Measurements from ENCODE around the gene CARNS1. TPM values are rescaled to one million over a fixed set of nuclear protein-coding genes. Genes with fewer than 3 reads are reported as not detected.
A peak's percentile ranks its signal among the peaks of the same experiment; 100 is the strongest.

Gene CARNS1
- total RNA-seq, 1 donor from 2014 or later, result 1.7 TPM

- no peak for TF ChIP-seq POLR2A (IDR thresholded peaks at IDR 0.05)
- no peak for TF ChIP-seq POLR2AphosphoS5 (IDR thresholded peaks at IDR 0.05; ENCODE audit: insufficient read depth in 1 of 2, low read depth in 1 of 2)
- TF ChIP-seq CTCF (IDR thresholded peaks at IDR 0.05), result no peak
- no peaks in the 10 kb centered on the region for H3K9me3 ChIP-seq
- H3K4me1 ChIP-seq, result peaks cover 52% of the 10 kb centered on the region
- intact Hi-C loops (cut with DNase I), result no loop called here
- no peak overlapping the region for H3K4me3 ChIP-seq
- DNase-seq (ENCODE audit: extremely low spot score in 2 of 2), result no peak
- H3K27ac ChIP-seq, result no peak overlapping the region
- peaks cover 0 to 29% of the 10 kb centered on the region in 2 donors for H3K36me3 ChIP-seq
- H3K27me3 ChIP-seq, result no peaks in the 10 kb centered on the region
Observed at GRCh38 chr11:67441098-67441563, 25.7 kb downstream of the CARNS1 start.

- Histone ChIP-seq H3K27ac (peak overlapping the region; percentile 94), H3K27me3 (no peaks in the 10 kb centered on the region), H3K4me3 (peak overlapping the region in 1 of 2 donors; percentile 87), H3K36me3 (peaks cover 0 to 28% of the 10 kb centered on the region in 2 donors), H3K9me3 (no peaks in the 10 kb centered on the region), H3K4me1 (peaks cover 44% of the 10 kb centered on the region)
- intact Hi-C loops (cut with DNase I), result no loop called here
- TF ChIP-seq POLR2A (IDR thresholded peaks at IDR 0.05), result no peak
- peak in 1 of 2 donors; percentile 8 for TF ChIP-seq POLR2AphosphoS5 (IDR thresholded peaks at IDR 0.05; ENCODE audit: insufficient read depth in 1 of 2, low read depth in 1 of 2)
- no peak for DNase-seq (ENCODE audit: extremely low spot score in 2 of 2)
Observed at GRCh38 chr11:67441731-67442351, 26.4 kb downstream of the CARNS1 start.

GRCh38 chr11:67442504-67443404 lies 27.3 kb downstream of the CARNS1 start:
- intact Hi-C loops (cut with DNase I), result no loop called here
- no peak for TF ChIP-seq POLR2A (IDR thresholded peaks at IDR 0.05)
- no peak for TF ChIP-seq POLR2AphosphoS5 (IDR thresholded peaks at IDR 0.05; ENCODE audit: insufficient read depth in 1 of 2, low read depth in 1 of 2)
- TF ChIP-seq CTCF (IDR thresholded peaks at IDR 0.05), result no peak
- Histone ChIP-seq H3K27me3 (no peaks in the 10 kb centered on the region), H3K4me3 (peak overlapping the region; percentile 76 to 87), H3K9me3 (no peaks in the 10 kb centered on the region), H3K36me3 (peaks cover 0 to 28% of the 10 kb centered on the region in 2 donors), H3K27ac (peak overlapping the region; percentile 94), H3K4me1 (peaks cover 44% of the 10 kb centered on the region)
- no peak for DNase-seq (ENCODE audit: extremely low spot score in 2 of 2)

GRCh38 chr11:67445515-67445914 lies 30.0 kb downstream of the CARNS1 start:
- TF ChIP-seq POLR2A (IDR thresholded peaks at IDR 0.05) (no peak), POLR2AphosphoS5 (IDR thresholded peaks at IDR 0.05; ENCODE audit: insufficient read depth in 1 of 2, low read depth in 1 of 2) (no peak), CTCF (IDR thresholded peaks at IDR 0.05) (no peak)
- no peaks in the 10 kb centered on the region for H3K9me3 ChIP-seq
- peaks cover 0 to 15% of the 10 kb centered on the region in 2 donors for H3K36me3 ChIP-seq
- peaks cover 28% of the 10 kb centered on the region for H3K4me1 ChIP-seq
- intact Hi-C loops (cut with DNase I), result no loop called here
- no peak for DNase-seq (ENCODE audit: extremely low spot score in 2 of 2)
- no peaks in the 10 kb centered on the region for H3K27me3 ChIP-seq
- no peak overlapping the region for H3K27ac ChIP-seq
- H3K4me3 ChIP-seq, result no peak overlapping the region

GRCh38 chr11:67448220-67448609 lies 32.7 kb downstream of the CARNS1 start:
- intact Hi-C loops (cut with DNase I), result no loop called here
- no peaks in the 10 kb centered on the region for H3K9me3 ChIP-seq
- H3K4me1 ChIP-seq, result peaks cover 18% of the 10 kb centered on the region
- DNase-seq (ENCODE audit: extremely low spot score in 2 of 2), result no peak
- H3K27ac ChIP-seq, result no peak overlapping the region
- H3K36me3 ChIP-seq, result no peaks in the 10 kb centered on the region
- H3K27me3 ChIP-seq, result no peaks in the 10 kb centered on the region
- TF ChIP-seq POLR2AphosphoS5 (IDR thresholded peaks at IDR 0.05; ENCODE audit: insufficient read depth in 1 of 2, low read depth in 1 of 2) (no peak), POLR2A (IDR thresholded peaks at IDR 0.05) (no peak), CTCF (IDR thresholded peaks at IDR 0.05) (no peak)
- no peak overlapping the region for H3K4me3 ChIP-seq
